ENCODE measurements around the gene NECAP2. TPM values are rescaled to one million over a fixed set of nuclear protein-coding genes. Genes with fewer than 3 reads are reported as not detected.
A peak's percentile ranks its signal among the peaks of the same experiment; 100 is the strongest.

NECAP2 gene
- total and polyA plus RNA-seq, 10 of the 15 experiments (the other 5 are each of a cell fraction or from before 2014, with no cell fraction given): 16.3 to 98.0 (median 57.4) TPM

GRCh38 chr1:16442941-16443340, 2.4 kb downstream of the NECAP2 start:
- Histone ChIP-seq H4K20me1 (ENCODE audit: control insufficient read depth, insufficient read depth) (no peaks in the 10 kb centered on the region), H3K9ac (ENCODE audit: control insufficient read depth, insufficient read depth, low read length) (peak overlapping the region; percentile 47), H3K4me3 (peak overlapping the region; percentile 90; the same call in 1 of the 2 replicates), H3K27me3 (replicated peaks in 1 of 2; ENCODE audit: control insufficient read depth in 2 of 2, insufficient read depth in 2 of 2, low read length in 1 of 2) (no peaks in the 10 kb centered on the region), H3K4me2 (ENCODE audit: control insufficient read depth, insufficient read depth) (peak overlapping the region; percentile 70; the same call in 1 of the 2 replicates), H3K4me1 (ENCODE audit: control insufficient read depth, insufficient read depth, low read length) (peaks cover 18% of the 10 kb centered on the region; the same call in 1 of the 2 replicates), H3K27ac (ENCODE audit: control insufficient read depth, insufficient read depth) (no peak overlapping the region; the same call in 1 of the 2 replicates), H3K36me3 (ENCODE audit: control insufficient read depth in 2 of 2, insufficient read depth in 2 of 2, low read length in 1 of 2) (peaks cover 4 to 11% of the 10 kb centered on the region in 2 experiments; a peak in 3 of 4 replicates), H3K9me3 (replicated peaks; ENCODE audit: control insufficient read depth, insufficient read depth, low read length) (no peaks in the 10 kb centered on the region), H2AFZ (ENCODE audit: control insufficient read depth, low read depth, low read length) (no peak overlapping the region), H3K79me2 (ENCODE audit: control insufficient read depth, insufficient read depth, low read length) (peaks cover 41% of the 10 kb centered on the region)
- ChIA-PET RAD21 (ENCODE audit: unreplicated experiment) (interaction anchor here (1.0 to 1.1 kb wide), 2 partner anchors 8 to 75 kb away, joined by 3 to 6 read pairs; no protein-coding TSS in a partner anchor), CTCF (interaction anchor here (1.0 to 6.9 kb wide), 4 partner anchors 8 to 198 kb away, joined by 3 to 50 read pairs (median 22); no protein-coding TSS in a partner anchor), SMC1A (ENCODE audit: uncharacterized antibody, unreplicated experiment) (interaction anchor here (4.6 kb wide), 1 partner anchor 8 kb away, joined by 30 read pairs; no protein-coding TSS in a partner anchor), POLR2A (interaction anchor here (1.1 kb wide), 1 partner anchor 80 kb away, joined by 3 read pairs; no protein-coding TSS in a partner anchor)
- TF ChIP-seq MTA2 (IDR thresholded peaks at IDR 0.05; ENCODE audit: low read depth) (no peak), SREBF2 (IDR thresholded peaks at IDR 0.05; ENCODE audit: low read length) (no peak), ZNF207 (IDR thresholded peaks at IDR 0.05; ENCODE audit: borderline replicate concordance) (no peak), SUPT20H (IDR thresholded peaks at IDR 0.05; ENCODE audit: borderline replicate concordance, control insufficient read depth, low read depth, low read length) (no peak), STAT3 (IDR thresholded peaks at IDR 0.05; ENCODE audit: low read depth, low read length) (no peak), FOXM1 (IDR thresholded peaks at IDR 0.05; ENCODE audit: low read depth, low read length) (no peak), CHD1 (IDR thresholded peaks at IDR 0.05; ENCODE audit: low read depth, low read length) (no peak)
- BruUV-seq (replicated peaks): no TSS peak
- intact Hi-C loops (cut with micrococcal nuclease; ENCODE audit: unreplicated experiment): loop anchor here (5.0 to 10.0 kb wide), 3 partner anchors 54 to 512 kb away; partner anchors contain the start of gene RNU1-1
- in situ Hi-C loops (cut with MboI): no loop called here
- 12% methylated on average over 2 of the region's 2 CpGs for WGBS (ENCODE audit: insufficient coverage, insufficient replicate concordance, low lambda C conversion rate, missing lambda C conversion rate)
- DNase-seq (ENCODE audit: low read depth, low spot score) (no peak), FAIRE-seq (no peak), ATAC-seq (no peak)

Data from GM12878 (cell line).